Measurements from ENCODE around the gene IL25.

DNA sequence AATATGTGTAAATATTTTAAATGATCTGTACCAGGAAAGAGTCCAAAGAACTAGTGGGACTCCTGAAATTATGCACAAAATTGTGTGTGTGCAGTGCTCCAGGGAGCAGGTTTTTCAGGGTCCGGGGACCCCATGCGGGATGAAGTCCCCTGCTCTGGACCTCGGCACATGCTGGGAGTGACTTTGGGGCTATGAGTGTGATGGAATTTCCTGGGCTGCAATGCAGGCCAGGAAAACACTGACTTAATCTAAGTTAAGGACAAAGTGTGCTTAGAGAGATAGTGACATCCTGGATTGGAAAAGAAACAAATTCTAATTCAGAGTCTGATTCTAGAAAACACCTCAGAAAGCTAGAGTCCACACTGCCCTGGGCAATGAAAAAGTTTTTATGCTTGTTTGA lies 41.6 kb downstream of the IL25 start:
- TF ChIP-seq GLIS3 (CRISPR knock-in tag; IDR thresholded peaks at IDR 0.05) (no peak), PATZ1 (CRISPR knock-in tag; IDR thresholded peaks at IDR 0.05; ENCODE audit: borderline replicate concordance) (no peak), ZFP30 (CRISPR knock-in tag; IDR thresholded peaks at IDR 0.05) (no peak), ARNTL (CRISPR knock-in tag; IDR thresholded peaks at IDR 0.05; ENCODE audit: borderline replicate concordance, low read depth) (no peak), PPARA (CRISPR knock-in tag; IDR thresholded peaks at IDR 0.05; ENCODE audit: borderline replicate concordance) (no peak), TOX (CRISPR knock-in tag; IDR thresholded peaks at IDR 0.05; ENCODE audit: borderline replicate concordance) (no peak), ISL1 (CRISPR knock-in tag; IDR thresholded peaks at IDR 0.05) (no peak), ZNF8 (CRISPR knock-in tag; IDR thresholded peaks at IDR 0.05) (no peak)
- TF ChIP-seq, protein P1, sequence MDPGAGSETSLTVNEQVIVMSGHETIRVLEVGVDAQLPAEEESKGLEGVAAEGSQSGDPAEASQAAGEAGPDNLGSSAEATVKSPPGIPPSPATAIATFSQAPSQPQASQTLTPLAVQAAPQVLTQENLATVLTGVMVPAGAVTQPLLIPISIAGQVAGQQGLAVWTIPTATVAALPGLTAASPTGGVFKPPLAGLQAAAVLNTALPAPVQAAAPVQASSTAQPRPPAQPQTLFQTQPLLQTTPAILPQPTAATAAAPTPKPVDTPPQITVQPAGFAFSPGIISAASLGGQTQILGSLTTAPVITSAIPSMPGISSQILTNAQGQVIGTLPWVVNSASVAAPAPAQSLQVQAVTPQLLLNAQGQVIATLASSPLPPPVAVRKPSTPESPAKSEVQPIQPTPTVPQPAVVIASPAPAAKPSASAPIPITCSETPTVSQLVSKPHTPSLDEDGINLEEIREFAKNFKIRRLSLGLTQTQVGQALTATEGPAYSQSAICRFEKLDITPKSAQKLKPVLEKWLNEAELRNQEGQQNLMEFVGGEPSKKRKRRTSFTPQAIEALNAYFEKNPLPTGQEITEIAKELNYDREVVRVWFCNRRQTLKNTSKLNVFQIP (CRISPR knock-in tag; IDR thresholded peaks at IDR 0.05; ENCODE audit: borderline replicate concordance, low read depth) = no peak
